ENCODE data around the gene HSD17B8. TPM values are rescaled to one million over a fixed set of nuclear protein-coding genes. Genes with fewer than 3 reads are reported as not detected.

HSD17B8 gene
- total RNA-seq, 1 donor from 2014 or later = 13.6 TPM

- DNase-seq (ENCODE audit: low spot score) = no peak
Observed at GRCh38 chr6:33171016-33171879, 33.2 kb upstream of the HSD17B8 start.

DNA sequence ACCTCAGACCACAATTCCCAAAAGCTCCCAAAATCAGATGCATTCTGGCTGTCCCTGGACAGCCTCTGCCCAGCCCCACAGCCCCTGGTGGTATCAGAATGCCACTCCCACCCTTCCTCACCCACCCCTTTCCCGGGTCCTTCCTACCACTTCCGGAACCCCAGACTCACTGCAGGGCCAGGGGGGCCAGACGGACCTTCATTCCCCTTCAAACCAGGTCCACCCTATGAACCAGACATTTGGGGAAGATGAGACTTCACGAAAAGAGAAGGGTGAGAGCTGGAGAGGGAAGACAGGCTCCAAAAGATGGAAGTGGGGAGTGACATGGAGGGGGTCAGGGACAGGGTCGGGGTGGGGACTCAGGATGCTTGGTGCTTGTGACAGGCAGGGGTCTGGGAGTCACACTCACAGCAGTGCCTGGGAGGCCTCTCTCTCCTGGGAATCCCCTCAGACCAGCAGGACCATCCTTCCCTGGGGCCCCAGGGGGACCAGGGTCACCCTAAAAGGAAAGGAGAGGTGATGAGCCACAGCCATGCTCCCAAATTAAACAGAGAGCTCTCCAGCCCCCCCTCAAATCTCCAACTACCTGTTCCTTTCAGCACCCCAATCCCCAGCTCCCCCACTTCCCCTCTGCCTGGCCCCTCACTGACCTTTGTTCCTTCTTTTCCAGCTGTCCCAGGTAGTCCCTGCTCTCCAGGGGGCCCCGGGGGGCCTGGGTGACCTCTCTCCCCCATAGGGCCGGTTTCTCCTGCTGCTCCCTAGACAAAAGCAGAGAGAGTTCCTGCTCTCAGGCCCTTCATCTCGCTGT lies 32.4 kb upstream of the HSD17B8 start:
- DNase-seq (ENCODE audit: low spot score) = no peak

GRCh38 chr6:33172688-33173534 lies 31.5 kb upstream of the HSD17B8 start:
- DNase-seq (ENCODE audit: low spot score) = no peak

- DNase-seq (ENCODE audit: low spot score) = no peak
Observed at GRCh38 chr6:33173535-33174180, 30.8 kb upstream of the HSD17B8 start.

GRCh38 chr6:33174784-33175183 lies 29.7 kb upstream of the HSD17B8 start:
- no peak for DNase-seq (ENCODE audit: low spot score)

- no peak for DNase-seq (ENCODE audit: low spot score)
Observed at GRCh38 chr6:33175436-33176069, 28.9 kb upstream of the HSD17B8 start.

GRCh38 chr6:33176906-33177305 lies 27.5 kb upstream of the HSD17B8 start:
- no peak for DNase-seq (ENCODE audit: low spot score)

GRCh38 chr6:33177552-33178446 lies 26.7 kb upstream of the HSD17B8 start:
- no peak for DNase-seq (ENCODE audit: low spot score)

GRCh38 chr6:33178755-33179475 lies 25.5 kb upstream of the HSD17B8 start:
- DNase-seq (ENCODE audit: low spot score) = no peak

DNA sequence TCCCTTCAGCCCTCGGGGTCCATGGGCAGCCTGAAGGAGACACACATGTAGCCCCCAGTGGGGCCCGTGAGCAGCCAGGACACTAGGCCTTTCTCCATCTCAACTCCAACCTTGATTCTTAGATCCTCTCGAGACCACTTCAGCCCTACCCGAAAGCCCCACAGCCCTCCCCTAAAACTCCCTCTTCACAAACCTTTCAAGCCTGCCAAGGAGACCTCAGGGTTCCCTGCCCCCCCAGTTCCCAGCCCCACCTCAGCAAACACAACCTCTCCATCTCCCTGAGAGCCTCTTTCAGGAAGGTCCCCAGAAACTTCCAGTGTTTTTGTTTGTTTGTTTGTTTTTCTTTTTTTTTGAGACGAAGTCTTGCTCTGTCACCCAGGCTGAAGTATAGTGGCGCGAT lies 23.3 kb upstream of the HSD17B8 start:
- no peak for DNase-seq (ENCODE audit: low spot score)

GRCh38 chr6:33183071-33183683 lies 21.3 kb upstream of the HSD17B8 start:
- DNase-seq (ENCODE audit: low spot score) = no peak

DNA sequence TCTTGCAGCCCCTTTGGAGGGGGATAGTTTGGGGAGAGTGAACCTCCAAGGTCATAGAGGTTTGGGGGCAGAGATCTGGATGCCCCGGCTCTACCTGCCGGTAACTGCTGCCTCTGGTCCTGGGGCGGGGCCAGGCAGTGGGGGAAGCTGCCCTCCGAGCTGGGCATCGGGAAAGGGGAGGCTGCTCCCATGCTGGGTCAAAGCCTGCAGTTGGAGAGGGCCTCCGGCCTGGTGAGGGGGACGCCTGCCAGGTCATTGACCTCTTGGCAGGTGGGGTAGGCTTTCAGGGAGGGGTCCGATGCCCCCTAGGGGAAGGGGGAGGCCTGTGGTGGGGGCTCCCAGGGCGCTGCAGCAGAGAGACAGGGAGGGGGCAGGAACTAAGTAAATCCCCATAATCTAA lies 19.3 kb upstream of the HSD17B8 start:
- DNase-seq (ENCODE audit: low spot score) = no peak

- no peak for DNase-seq (ENCODE audit: low spot score)
Observed at GRCh38 chr6:33185654-33186187, 18.7 kb upstream of the HSD17B8 start.

GRCh38 chr6:33187809-33188208 lies 16.6 kb upstream of the HSD17B8 start:
- DNase-seq (ENCODE audit: low spot score) = no peak

DNA sequence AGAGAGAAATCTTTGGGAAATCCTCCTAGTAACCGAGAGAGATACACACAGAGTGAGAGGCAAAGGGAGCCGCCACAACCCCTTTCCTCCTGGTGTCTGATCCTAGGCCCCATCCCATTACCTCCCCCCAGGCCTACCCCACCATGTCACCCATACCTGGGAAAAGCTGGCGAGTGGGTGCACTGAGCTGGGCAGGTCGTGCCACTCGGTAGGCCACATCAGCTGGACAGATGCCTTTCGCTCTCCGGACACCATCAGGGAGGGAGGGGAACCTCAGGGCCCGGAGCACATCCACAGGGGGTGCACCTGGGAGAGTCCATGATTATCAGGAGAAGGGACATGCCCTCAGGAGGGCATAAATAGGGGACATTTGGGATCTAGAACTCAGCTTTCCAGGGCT lies 15.3 kb upstream of the HSD17B8 start:
- no peak for DNase-seq (ENCODE audit: low spot score)

- no peak for DNase-seq (ENCODE audit: low spot score)
Observed at GRCh38 chr6:33189625-33190448, 14.6 kb upstream of the HSD17B8 start.

- DNase-seq (ENCODE audit: low spot score) = no peak
Observed at GRCh38 chr6:33190504-33191107, 13.8 kb upstream of the HSD17B8 start.

Data from mucosa of gallbladder (tissue), 1 donor.